ENCODE results near the gene TERC. TPM values are rescaled to one million over a fixed set of nuclear protein-coding genes. Genes with fewer than 3 reads are reported as not detected.

TERC gene
- total and polyA plus RNA-seq, 10 of the 15 experiments (the other 5 are each of a cell fraction or from before 2014, with no cell fraction given), result 0.43 to 125 (median 6.2) TPM; not detected in 4

DNA sequence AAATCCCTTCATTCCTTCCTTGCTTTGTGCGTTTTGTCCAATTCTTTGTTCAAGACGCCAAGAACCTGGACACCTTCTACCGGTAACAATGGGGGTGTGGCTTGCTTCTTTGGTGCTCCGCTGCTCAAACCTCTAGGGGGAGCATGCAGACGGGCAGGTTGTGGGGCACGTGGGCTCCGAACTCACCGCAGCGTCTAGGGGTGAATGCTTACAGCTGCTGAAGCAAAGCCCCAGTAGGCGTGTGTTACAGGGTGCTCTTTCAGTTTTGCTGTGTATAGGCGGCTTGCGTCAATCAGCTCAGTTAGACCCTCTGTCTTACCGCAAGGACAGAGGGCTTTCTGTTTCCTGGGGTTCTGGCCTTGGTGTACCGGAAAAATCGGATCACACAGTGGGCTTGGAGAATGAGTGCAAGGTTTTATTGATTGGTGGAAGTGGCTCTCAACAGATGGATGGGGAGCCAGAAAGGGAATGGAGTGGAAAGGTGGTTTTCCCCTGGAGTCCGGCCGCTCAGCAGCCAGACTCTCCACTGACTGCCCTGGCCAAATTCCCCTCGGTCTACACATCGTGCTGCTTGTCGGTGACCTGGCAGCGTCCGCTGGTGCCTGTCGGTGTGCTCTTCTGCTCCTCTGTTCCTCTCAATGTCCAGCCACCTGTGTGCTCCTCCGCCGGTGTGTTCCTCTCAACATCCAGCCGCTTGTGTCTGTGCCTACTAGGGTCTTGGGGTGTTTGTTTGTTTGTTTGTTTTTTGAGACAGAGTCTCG is 49.1 kb upstream of the TERC start (continued):
- TF ChIP-seq ZNF687 (IDR thresholded peaks at IDR 0.05) (no peak), IKZF1 (conservative IDR thresholded peaks at IDR 0.05) (peak; percentile 87), STAT3 (IDR thresholded peaks at IDR 0.05; ENCODE audit: low read depth, low read length) (no peak), POLR2AphosphoS2 (IDR thresholded peaks at IDR 0.05; ENCODE audit: low read depth, low read length) (no peak), PAX5 (IDR thresholded peaks at IDR 0.05; ENCODE audit: borderline replicate concordance, low read depth, low read length) (peak; percentile 87), RUNX3 (IDR thresholded peaks at IDR 0.05; ENCODE audit: low read length) (peak; percentile 95), PKNOX1 (IDR thresholded peaks at IDR 0.05) (peak; percentile 96), JUNB (IDR thresholded peaks at IDR 0.05) (peak; percentile 29; the same call in 1 of the 2 replicates), YY1 (IDR thresholded peaks at IDR 0.05; ENCODE audit: low read depth, low read length) (peak; percentile 50; the same call in 1 of the 2 replicates), ATF2 (IDR thresholded peaks at IDR 0.05; ENCODE audit: low read length) (peak; percentile 53; the same call in 1 of the 2 replicates), TAF1 (IDR thresholded peaks at IDR 0.05; ENCODE audit: borderline replicate concordance, low read depth, low read length) (0 out of 2 replicates have a peak, but pooled peaks have one; percentile 30), ATF7 (IDR thresholded peaks at IDR 0.05; ENCODE audit: low read depth) (peak; percentile 80), LARP7 (IDR thresholded peaks at IDR 0.05) (no peak; the same call in 1 of the 2 replicates), JUND (IDR thresholded peaks at IDR 0.05; ENCODE audit: low read depth, low read length) (no peak), ZBED1 (IDR thresholded peaks at IDR 0.05; ENCODE audit: borderline replicate concordance) (peak; percentile 48; the same call in 1 of the 2 replicates), HSF1 (IDR thresholded peaks at IDR 0.05; ENCODE audit: low read depth, low read length) (no peak), ATF3 (IDR thresholded peaks at IDR 0.05; ENCODE audit: borderline replicate concordance, extremely low read depth, low read depth, low read length) (peak; percentile 83; the same call in 1 of the 2 replicates), CREM (IDR thresholded peaks at IDR 0.05; ENCODE audit: low read depth) (peak; percentile 85)
- TF ChIP-seq, protein P1, sequence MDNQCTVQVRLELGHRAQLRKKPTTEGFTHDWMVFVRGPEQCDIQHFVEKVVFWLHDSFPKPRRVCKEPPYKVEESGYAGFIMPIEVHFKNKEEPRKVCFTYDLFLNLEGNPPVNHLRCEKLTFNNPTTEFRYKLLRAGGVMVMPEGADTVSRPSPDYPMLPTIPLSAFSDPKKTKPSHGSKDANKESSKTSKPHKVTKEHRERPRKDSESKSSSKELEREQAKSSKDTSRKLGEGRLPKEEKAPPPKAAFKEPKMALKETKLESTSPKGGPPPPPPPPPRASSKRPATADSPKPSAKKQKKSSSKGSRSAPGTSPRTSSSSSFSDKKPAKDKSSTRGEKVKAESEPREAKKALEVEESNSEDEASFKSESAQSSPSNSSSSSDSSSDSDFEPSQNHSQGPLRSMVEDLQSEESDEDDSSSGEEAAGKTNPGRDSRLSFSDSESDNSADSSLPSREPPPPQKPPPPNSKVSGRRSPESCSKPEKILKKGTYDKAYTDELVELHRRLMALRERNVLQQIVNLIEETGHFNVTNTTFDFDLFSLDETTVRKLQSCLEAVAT (IDR thresholded peaks at IDR 0.05), result peak; percentile 68; the same call in 1 of the 2 replicates

Data from GM12878 (cell line).